NCI-H446 (cell line): ENCODE data around the gene VAV2.
"Not testable (repeated sequence)": the region's sequence is repeated elsewhere in the genome, so short reads cannot be mapped to it uniquely, and the experiment has no call there.

Experiments
- DNase-seq, 2 experiments: peaks; one replicate each; lab custom pipeline; 2025; lab: John Stamatoyannopoulos, UW

VAV2 gene

GRCh38 chr9:133969681-133970580 is 22.2 kb downstream of the VAV2 start:
- no peak for DNase-seq

GRCh38 chr9:133968966-133969617 is 23.0 kb downstream of the VAV2 start:
- DNase-seq, result no peak

- no peak for DNase-seq
Observed at GRCh38 chr9:133968428-133968827, 23.7 kb downstream of the VAV2 start.

- DNase-seq, result no peak
Observed at GRCh38 chr9:133967024-133967741, 24.9 kb downstream of the VAV2 start.

GRCh38 chr9:133964463-133964862 is 27.7 kb downstream of the VAV2 start:
- no peak for DNase-seq

GRCh38 chr9:133963166-133963565 is 29.0 kb downstream of the VAV2 start:
- no peak for DNase-seq

- no peak for DNase-seq
Observed at GRCh38 chr9:133962341-133962740, 29.8 kb downstream of the VAV2 start.

GRCh38 chr9:133961226-133962165 is 30.6 kb downstream of the VAV2 start:
- DNase-seq, result no peak

GRCh38 chr9:133960568-133961129 is 31.5 kb downstream of the VAV2 start:
- DNase-seq, result no peak

- DNase-seq, result no peak
Observed at GRCh38 chr9:133959966-133960567, 32.1 kb downstream of the VAV2 start.

- no peak for DNase-seq
Observed at GRCh38 chr9:133959171-133959570, 33.0 kb downstream of the VAV2 start.

- DNase-seq, result no peak
Observed at GRCh38 chr9:133958756-133959155, 33.4 kb downstream of the VAV2 start.

GRCh38 chr9:133957772-133958171 is 34.4 kb downstream of the VAV2 start:
- not testable (repeated sequence) for DNase-seq

- DNase-seq, result no peak
Observed at GRCh38 chr9:133957328-133957727, 34.8 kb downstream of the VAV2 start.

- DNase-seq, result no peak
Observed at GRCh38 chr9:133956520-133957076, 35.5 kb downstream of the VAV2 start.

GRCh38 chr9:133955821-133956411 is 36.2 kb downstream of the VAV2 start:
- DNase-seq, result peak in 1 of 2 experiments; percentile 1

- no peak for DNase-seq
Observed at GRCh38 chr9:133954862-133955529, 37.1 kb downstream of the VAV2 start.

- no peak for DNase-seq
Observed at GRCh38 chr9:133953976-133954709, 38.0 kb downstream of the VAV2 start.

- DNase-seq, result no peak
Observed at GRCh38 chr9:133953621-133953975, 38.5 kb downstream of the VAV2 start.
